Urothelium cell line (cell line): ENCODE data around the gene PCDHA9.
"Not testable (repeated sequence)": the region's sequence is repeated elsewhere in the genome, so short reads cannot be mapped to it uniquely, and the experiment has no call there.

Source experiments
- DNase-seq: peaks from one replicate; pipeline ENCODE4 v3.0.0; 2011; ENCODE audit warnings: low spot score, mixed read lengths
- FAIRE-seq: peaks from 2 replicates; lab custom pipeline; 2011; peaks lifted over from hg19 to GRCh38; lab: Jason Lieb, UNC

PCDHA9 gene

GRCh38 chr5:140848139-140849102 is at the start of gene PCDHA9:
TSS of gene PCDHA9 (plus strand) at chr5:140848382. CDS start at chr5:140848496, 114 bp downstream.
- FAIRE-seq, DNase-seq: not testable (repeated sequence)

- no peak for FAIRE-seq
- no peak for DNase-seq
Observed at GRCh38 chr5:140800816-140801493, 47.2 kb upstream of the PCDHA9 start, which contains the start of gene PCDHA3. TSS of gene PCDHA3 (plus strand) at chr5:140801057.

GRCh38 chr5:140801494-140801841 is 46.7 kb upstream of the PCDHA9 start:
- no peak for DNase-seq
- no peak for FAIRE-seq

GRCh38 chr5:140802381-140802780 is 45.8 kb upstream of the PCDHA9 start:
- not testable (repeated sequence) for DNase-seq, FAIRE-seq

GRCh38 chr5:140802781-140803271 is 45.4 kb upstream of the PCDHA9 start:
- no peak for DNase-seq
- FAIRE-seq: no peak

- peak; percentile 49 for DNase-seq
- no peak for FAIRE-seq
Observed at GRCh38 chr5:140806834-140807775, 41.1 kb upstream of the PCDHA9 start, which contains the start of gene PCDHA4. TSS of gene PCDHA4 (plus strand) at chr5:140807068.

- not testable (repeated sequence) for DNase-seq
- peak; percentile 20 for FAIRE-seq
Observed at GRCh38 chr5:140808241-140808888, 39.8 kb upstream of the PCDHA9 start.

GRCh38 chr5:140808889-140809291 is 39.3 kb upstream of the PCDHA9 start:
- no peak for FAIRE-seq
- DNase-seq: no peak

GRCh38 chr5:140821375-140822280 is 26.6 kb upstream of the PCDHA9 start, which contains the start of gene PCDHA5:
TSS of gene PCDHA5 (plus strand) at chr5:140821613.
- peak; percentile 47 for DNase-seq
- FAIRE-seq: no peak

GRCh38 chr5:140822281-140822629 is 25.9 kb upstream of the PCDHA9 start:
- DNase-seq: no peak
- FAIRE-seq: no peak

- not testable (repeated sequence) for FAIRE-seq, DNase-seq
Observed at GRCh38 chr5:140822969-140823368, 25.2 kb upstream of the PCDHA9 start.

GRCh38 chr5:140823475-140823874 is 24.7 kb upstream of the PCDHA9 start:
- no peak for FAIRE-seq
- no peak for DNase-seq

GRCh38 chr5:140827704-140828361 is 20.3 kb upstream of the PCDHA9 start, which contains the start of gene PCDHA6:
TSS of gene PCDHA6 (plus strand) at chr5:140827960. CDS start at chr5:140828092, 132 bp downstream.
- DNase-seq (peak; percentile 8), FAIRE-seq (peak; percentile 50)

- FAIRE-seq (no peak), DNase-seq (peak; percentile 28)
Observed at GRCh38 chr5:140828362-140828737, 19.8 kb upstream of the PCDHA9 start.

GRCh38 chr5:140829511-140830501 is 18.4 kb upstream of the PCDHA9 start:
- DNase-seq, FAIRE-seq: not testable (repeated sequence)

GRCh38 chr5:140833993-140834392 is 14.2 kb upstream of the PCDHA9 start, which contains the start of gene PCDHA7:
TSS of gene PCDHA7 (plus strand) at chr5:140834269. CDS start at chr5:140834384, 115 bp downstream.
- FAIRE-seq (no peak), DNase-seq (no peak)
